ENCODE data around the gene HGD. TPM values are rescaled to one million over a fixed set of nuclear protein-coding genes. Genes with fewer than 3 reads are reported as not detected.

HGD gene
- total RNA-seq, 1 experiment from 2014 or later = 0.59 TPM

GRCh38 chr3:120710369-120710768 is 28.3 kb upstream of the HGD start:
- intact Hi-C loops (cut with micrococcal nuclease) = no loop called here
- no peak overlapping the region for H3K9ac ChIP-seq (ENCODE audit: low read length)
- CTCF ChIA-PET = no interaction called here
- RAD21 ChIA-PET (ENCODE audit: low non-redundant PET in 1 of 2, low total read pairs in 2 of 2, uncharacterized antibody in 2 of 2, unreplicated experiment in 2 of 2) = no interaction called here
- no TSS peak for BruUV-seq (replicated peaks)
- no peak overlapping the region for H2AFZ ChIP-seq (ENCODE audit: low read depth, low read length, poor library complexity, severe bottlenecking)
- no peak for TF ChIP-seq ZBTB33 (IDR thresholded peaks at IDR 0.05; ENCODE audit: extremely low read depth, insufficient replicate concordance, low read length)
- TF ChIP-seq, protein P1, sequence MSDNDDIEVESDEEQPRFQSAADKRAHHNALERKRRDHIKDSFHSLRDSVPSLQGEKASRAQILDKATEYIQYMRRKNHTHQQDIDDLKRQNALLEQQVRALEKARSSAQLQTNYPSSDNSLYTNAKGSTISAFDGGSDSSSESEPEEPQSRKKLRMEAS (IDR thresholded peaks at IDR 0.05) = no peak
- no peak for TF ChIP-seq EZH2 (IDR thresholded peaks at IDR 0.05)
- no peak for TF ChIP-seq SIN3A (IDR thresholded peaks at IDR 0.05; ENCODE audit: low read depth)
- TF ChIP-seq JUND (IDR thresholded peaks at IDR 0.05) = no peak
- TF ChIP-seq SP1 (IDR thresholded peaks at IDR 0.05; ENCODE audit: low read depth) = no peak
- no peak for TF ChIP-seq FOSL1 (IDR thresholded peaks at IDR 0.05; ENCODE audit: low read depth)
- no peak for TF ChIP-seq ZFX (IDR thresholded peaks at IDR 0.05)
- H3K4me2 ChIP-seq (ENCODE audit: low read length) = no peak overlapping the region
- H3K9me2 ChIP-seq (ENCODE audit: insufficient read depth) = no peaks in the 10 kb centered on the region
- H3K36me3 ChIP-seq (ENCODE audit: control insufficient read depth in 1 of 2, insufficient read depth in 2 of 2, low read length in 2 of 2) = no peaks in the 10 kb centered on the region
- H3K27me3 ChIP-seq (ENCODE audit: insufficient read depth, low read length) = no peaks in the 10 kb centered on the region
- POLR2A ChIA-PET = no interaction called here
- no peak for DNase-seq (ENCODE audit: low read depth, low spot score)
- ATAC-seq = no peak
- H3K9me3 ChIP-seq (ENCODE audit: control insufficient read depth in 1 of 2, insufficient read depth in 1 of 2, low read depth in 1 of 2, low read length in 2 of 2) = no peaks in the 10 kb centered on the region
- H3K4me3 ChIP-seq (replicated peaks in 1 of 2; ENCODE audit: low read depth in 1 of 2, low read length in 2 of 2) = no peak overlapping the region
- no peaks in the 10 kb centered on the region for H4K20me1 ChIP-seq (ENCODE audit: insufficient read depth)
- no peaks in the 10 kb centered on the region for H3K4me1 ChIP-seq (ENCODE audit: control insufficient read depth in 1 of 2, insufficient read depth in 2 of 2, low read length in 2 of 2)
- H3K79me2 ChIP-seq (ENCODE audit: insufficient read depth, low read length) = no peaks in the 10 kb centered on the region; the same call in 1 of the 2 replicates
- H3K27ac ChIP-seq (ENCODE audit: low read depth, low read length) = no peak overlapping the region

DNA sequence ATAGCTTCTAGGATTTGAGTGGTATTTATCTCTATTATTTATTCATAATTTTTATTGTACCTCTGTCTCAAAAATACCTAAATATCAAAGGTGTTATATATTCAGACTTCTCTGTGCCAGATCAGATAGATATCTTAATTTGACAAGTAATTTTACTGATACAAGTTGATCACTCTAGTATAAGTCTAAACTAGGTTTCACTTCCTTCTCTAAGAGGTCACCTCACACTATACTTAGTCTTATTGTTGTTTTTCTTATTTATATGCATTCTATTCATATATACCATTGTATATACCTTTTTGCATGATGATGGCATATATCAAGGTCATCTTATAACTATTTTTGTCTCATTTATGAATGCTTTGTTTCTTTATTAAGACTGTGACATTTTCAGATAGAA is 26.4 kb upstream of the HGD start:
- Histone ChIP-seq H3K4me3 (replicated peaks in 1 of 2; ENCODE audit: low read depth in 1 of 2, low read length in 2 of 2) (no peak overlapping the region), H3K9ac (ENCODE audit: low read length) (no peak overlapping the region), H3K4me1 (ENCODE audit: control insufficient read depth in 1 of 2, insufficient read depth in 2 of 2, low read length in 2 of 2) (no peaks in the 10 kb centered on the region), H2AFZ (ENCODE audit: low read depth, low read length, poor library complexity, severe bottlenecking) (no peak overlapping the region), H4K20me1 (ENCODE audit: insufficient read depth) (no peaks in the 10 kb centered on the region), H3K9me3 (ENCODE audit: control insufficient read depth in 1 of 2, insufficient read depth in 1 of 2, low read depth in 1 of 2, low read length in 2 of 2) (no peaks in the 10 kb centered on the region), H3K9me2 (ENCODE audit: insufficient read depth) (no peaks in the 10 kb centered on the region), H3K27me3 (ENCODE audit: insufficient read depth, low read length) (no peaks in the 10 kb centered on the region), H3K79me2 (ENCODE audit: insufficient read depth, low read length) (no peaks in the 10 kb centered on the region), H3K36me3 (ENCODE audit: control insufficient read depth in 1 of 2, insufficient read depth in 2 of 2, low read length in 2 of 2) (no peaks in the 10 kb centered on the region; a peak in 1 of 4 replicates), H3K27ac (ENCODE audit: low read depth, low read length) (no peak overlapping the region), H3K4me2 (ENCODE audit: low read length) (no peak overlapping the region)
- BruUV-seq (replicated peaks) = no TSS peak
- CTCF ChIA-PET = no interaction called here
- RAD21 ChIA-PET (ENCODE audit: low non-redundant PET in 1 of 2, low total read pairs in 2 of 2, uncharacterized antibody in 2 of 2, unreplicated experiment in 2 of 2) = no interaction called here
- POLR2A ChIA-PET = no interaction called here
- intact Hi-C loops (cut with micrococcal nuclease) = no loop called here
- ATAC-seq (no peak), DNase-seq (ENCODE audit: low read depth, low spot score) (no peak)
- TF ChIP-seq, protein P1 (IDR thresholded peaks at IDR 0.05) = no peak
- TF ChIP-seq TCF7L2 (IDR thresholded peaks at IDR 0.05; ENCODE audit: borderline replicate concordance, extremely low read depth, insufficient read depth, insufficient read length) (no peak), ZFX (IDR thresholded peaks at IDR 0.05) (no peak), EZH2phosphoT487 (IDR thresholded peaks at IDR 0.05; ENCODE audit: borderline replicate concordance) (no peak), ZNF274 (IDR thresholded peaks at IDR 0.05; ENCODE audit: low read depth, low read length) (no peak)
